H4 (cell line): ENCODE measurements around the gene TGFBR3. TPM values are rescaled to one million over a fixed set of nuclear protein-coding genes. Genes with fewer than 3 reads are reported as not detected.

Source experiments
- DNase-seq: peaks from one replicate; pipeline ENCODE4 v3.0.0-alpha.2; 2015; ENCODE audit warnings: low spot score
- total RNA-seq: library from RNA; depleted of rRNA; stranded (reverse); fragments of >200 nt; shearing (Covaris generic); gene quantifications from 2 replicates; pipeline ENCODE4 v1.2.3, GENCODE V29; 2014

TGFBR3 gene
- total RNA-seq, 1 experiment from 2014 or later, result 3.4 TPM

DNA sequence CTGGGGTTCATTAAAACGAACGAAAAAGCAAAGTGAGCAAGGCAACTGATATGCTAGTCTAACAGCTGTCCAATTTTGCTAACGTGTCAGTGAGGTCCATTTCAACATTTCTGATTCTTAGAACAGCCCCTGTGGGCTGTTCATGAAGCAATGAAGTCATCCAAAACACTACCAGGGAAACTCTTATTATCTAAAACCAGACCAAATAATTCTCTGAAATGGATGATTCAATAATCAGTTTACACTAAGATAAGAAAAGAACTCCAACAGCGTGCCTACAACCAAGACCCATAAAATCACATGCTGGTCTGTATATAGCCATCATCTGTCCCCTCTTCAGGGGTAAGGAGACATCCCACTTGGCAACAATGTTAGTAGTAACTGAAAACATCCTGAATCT, 122.7 kb downstream of the TGFBR3 start:
- no peak for DNase-seq

DNA sequence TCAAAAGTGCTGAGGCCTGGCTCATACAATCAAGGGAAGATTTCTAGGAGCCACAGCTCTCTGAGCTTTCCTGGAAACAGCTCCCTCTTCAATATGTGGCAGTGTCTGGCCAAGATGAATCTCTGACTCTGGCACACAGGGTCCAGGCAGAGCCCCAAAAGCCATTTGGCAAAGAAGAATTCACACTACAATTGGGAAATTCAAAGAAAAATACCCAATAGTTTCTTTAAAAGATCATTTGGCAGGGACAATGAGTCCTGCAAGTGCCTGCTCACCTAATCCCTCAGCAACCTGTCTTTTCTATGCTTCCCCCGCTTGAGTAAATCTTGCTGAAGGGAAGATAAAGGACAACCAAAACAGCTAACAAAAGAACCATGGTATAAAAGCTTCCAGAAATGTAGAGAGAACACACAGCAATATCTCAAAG, 124.6 kb downstream of the TGFBR3 start:
- DNase-seq, result no peak

DNA sequence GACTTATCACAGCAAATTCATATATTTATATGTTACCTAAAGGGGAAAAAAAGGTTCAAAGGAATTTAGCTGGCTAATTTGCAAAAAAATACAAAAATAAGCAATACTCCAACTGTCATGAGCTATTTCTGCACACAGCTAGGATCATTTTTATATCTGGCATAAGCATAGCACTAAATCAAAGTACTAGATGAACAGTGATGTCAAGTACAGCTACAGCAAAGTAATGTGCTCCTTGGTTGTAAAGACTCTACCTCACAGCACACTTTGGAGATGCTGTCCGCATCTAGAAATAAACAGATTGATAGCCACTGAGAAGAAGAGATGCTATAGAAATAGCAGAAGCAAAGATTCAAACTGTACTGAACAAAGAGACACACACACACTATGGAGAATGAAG, 125.4 kb downstream of the TGFBR3 start:
- DNase-seq, result no peak

DNA sequence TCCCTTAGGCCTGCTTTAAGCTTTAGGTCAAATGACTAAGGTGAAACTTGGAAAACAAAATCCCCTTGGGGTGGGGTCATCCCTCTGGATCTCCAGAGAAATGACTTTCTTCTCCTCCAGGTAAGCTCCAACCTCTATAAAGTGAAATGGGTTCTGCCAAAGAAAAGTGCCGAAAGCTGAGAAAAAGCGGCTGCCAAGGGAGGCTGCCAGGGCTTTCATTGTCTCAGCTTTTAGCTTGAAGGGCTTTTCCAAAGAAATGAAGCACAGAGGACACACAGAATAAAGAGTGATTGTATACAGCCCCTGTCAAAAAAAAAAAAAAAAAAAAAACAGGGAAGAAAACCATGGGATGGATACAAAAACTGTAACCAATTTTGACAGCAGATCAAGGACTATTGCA, 126.9 kb downstream of the TGFBR3 start:
- no peak for DNase-seq

DNA sequence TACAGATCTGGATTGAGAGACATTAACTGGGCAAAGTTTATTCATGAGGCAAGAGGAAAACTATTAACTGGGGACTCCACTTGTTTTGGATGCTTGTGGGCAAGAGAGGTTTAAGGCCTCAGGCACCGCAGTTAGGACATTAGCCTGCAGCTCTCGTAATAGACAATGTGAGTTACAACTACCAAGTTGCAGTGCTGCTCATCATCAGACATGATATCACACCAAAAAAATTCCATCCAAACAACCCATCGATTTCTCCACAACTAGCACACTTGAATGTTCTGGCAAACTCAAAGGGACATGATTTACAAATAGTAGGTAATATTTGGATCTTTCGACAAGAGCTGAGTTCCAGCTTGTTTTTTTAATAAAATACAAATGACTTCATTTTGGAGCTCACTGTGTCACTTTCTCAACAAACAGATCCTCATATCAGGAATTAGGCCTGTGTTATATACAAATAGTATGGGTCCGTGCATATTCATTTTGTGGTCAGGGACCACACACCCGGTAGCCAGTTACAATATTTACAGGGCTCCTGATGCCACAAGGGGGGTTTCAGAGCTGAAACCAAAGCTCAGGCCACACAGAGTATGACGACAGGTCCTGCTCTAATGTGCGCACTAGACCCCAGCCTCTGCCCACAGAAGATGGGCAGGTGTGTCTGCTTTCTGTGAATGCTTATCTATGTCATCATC, 128.0 kb downstream of the TGFBR3 start:
- DNase-seq, result no peak

DNA sequence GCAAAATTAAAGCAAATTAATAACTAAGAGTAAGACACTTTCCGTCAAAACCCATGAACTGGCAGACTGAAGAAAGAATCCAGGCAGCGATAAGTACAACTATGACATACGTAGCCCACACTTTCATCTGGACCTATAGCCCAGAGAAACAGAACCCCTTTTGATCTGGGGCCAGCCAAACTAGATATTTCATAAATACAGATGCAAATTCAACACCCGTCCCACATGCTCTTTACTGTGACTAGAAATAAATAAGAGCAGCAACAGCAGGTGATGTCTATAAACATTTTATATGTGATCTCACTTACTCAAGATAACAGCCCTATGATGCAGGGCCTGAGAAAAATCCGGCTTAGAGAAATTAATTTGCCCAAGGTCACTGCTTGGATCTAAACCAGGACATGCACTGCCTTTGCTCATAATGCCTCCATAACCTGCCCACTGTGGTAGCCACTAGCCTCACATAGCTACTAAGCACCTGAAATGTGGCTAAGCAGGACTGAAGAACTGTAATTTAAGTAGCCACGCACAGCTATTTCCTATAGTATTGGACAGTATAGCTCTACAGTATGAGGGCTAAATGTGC, 130.2 kb downstream of the TGFBR3 start:
- DNase-seq, result no peak

DNA sequence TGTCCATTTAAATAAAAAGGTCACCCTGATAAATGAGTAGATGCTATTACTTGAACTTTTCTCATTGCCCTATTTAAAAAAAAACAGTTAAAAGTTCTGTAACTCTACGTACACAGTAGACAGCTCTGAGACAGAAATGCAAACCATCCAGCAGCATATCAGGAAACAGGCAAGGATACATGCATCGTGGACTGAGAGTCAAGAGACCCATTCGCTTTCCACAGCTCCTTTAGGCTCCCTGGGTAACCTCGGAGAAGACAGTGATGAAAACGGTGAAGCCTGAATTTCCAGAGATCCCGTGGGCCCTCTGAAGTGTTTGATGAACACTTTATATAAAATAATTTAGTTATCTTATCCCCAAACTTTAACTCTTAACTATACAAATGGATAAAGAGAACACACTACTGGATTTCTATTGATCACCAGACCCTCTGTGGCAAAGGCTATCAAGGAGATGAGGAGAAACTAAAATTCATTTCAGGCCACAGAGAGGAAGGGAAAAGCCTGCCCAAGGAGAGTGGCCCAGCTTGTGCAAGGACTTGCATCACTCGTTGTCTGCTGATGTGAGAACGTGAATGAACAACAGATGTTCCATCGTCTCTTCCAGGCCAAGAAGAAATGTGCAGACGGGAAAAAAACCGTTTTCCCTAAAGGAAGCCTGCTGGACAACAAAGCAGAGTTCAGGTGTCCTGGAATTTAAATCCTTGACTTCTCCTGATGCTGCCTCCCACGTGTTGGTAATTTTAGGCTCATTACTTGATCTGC, 131.0 kb downstream of the TGFBR3 start:
- no peak for DNase-seq

DNA sequence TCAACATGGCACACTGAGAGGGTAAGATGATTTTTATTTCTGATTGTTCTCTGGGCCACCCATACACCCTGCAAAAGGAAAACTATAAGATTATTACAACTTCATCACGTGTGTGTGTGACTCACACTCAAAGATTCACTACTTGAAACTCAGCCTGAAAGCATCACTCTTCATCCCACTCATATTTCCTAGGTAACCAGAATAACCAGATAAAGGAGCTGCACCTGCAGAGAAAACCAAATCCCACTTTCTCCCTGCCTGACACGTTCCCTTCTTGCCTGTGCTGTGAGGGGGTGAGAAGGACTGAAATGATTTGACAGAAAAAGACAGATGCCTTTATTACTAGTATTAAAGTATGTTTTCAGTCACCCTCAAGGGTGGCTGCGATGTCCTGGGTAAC, 131.6 kb downstream of the TGFBR3 start:
- DNase-seq, result no peak

DNA sequence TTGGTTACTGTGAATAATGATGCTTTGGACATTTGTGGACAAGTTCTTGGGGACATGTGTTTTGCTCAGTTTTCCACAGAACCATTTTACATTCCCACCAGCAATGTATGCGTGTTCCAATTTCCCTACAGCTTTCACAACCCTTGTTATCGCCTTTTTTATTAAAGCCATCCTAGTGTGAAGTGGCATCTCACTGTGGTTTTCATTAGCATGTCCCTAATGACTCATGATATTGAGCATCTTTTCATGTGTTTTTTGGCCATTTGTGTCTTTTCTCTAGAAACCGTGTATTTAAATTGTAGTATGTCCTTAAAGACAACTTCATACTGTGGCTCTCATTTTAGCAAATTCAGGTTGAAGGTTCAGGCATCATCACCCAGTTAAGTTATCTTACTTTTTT, 132.1 kb downstream of the TGFBR3 start:
- no peak for DNase-seq

DNA sequence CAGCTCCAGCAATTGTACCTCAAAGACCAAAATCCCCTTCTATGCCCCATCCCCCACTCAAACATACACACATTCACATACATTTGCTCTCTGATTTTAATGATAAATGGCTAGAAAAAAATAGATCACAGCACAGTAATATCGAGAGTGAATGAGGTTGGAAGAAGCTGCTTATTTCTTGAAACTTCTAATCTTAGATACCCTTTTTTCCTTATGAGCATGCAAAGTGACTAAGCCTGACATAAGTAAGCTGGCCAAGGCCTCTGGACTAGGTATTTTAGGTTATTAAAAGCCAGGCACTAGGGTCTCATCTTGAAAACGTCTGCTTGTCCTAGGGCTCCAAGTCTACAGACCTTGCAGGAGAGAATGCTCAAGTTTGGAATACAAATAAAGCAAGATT, 133.6 kb downstream of the TGFBR3 start:
- no peak for DNase-seq

DNA sequence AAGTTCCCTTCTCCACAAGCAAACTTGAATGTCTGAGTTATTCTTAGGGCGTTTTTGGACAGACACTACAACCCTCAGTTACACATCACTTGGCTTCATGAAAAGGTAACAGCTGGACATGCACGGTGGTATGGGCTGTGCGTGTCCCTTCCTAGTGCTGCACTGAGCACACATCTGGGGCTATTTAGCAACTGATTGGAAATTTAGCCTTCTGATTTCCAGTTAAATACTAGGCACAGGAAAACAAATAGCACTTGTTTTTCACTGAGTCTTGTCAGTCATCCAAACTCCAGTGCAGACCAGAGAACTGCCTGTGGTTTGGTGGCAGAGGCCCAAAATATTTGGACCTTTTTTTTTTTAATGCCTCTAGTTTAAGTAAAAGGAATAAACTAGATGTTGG, 134.7 kb downstream of the TGFBR3 start:
- no peak for DNase-seq

DNA sequence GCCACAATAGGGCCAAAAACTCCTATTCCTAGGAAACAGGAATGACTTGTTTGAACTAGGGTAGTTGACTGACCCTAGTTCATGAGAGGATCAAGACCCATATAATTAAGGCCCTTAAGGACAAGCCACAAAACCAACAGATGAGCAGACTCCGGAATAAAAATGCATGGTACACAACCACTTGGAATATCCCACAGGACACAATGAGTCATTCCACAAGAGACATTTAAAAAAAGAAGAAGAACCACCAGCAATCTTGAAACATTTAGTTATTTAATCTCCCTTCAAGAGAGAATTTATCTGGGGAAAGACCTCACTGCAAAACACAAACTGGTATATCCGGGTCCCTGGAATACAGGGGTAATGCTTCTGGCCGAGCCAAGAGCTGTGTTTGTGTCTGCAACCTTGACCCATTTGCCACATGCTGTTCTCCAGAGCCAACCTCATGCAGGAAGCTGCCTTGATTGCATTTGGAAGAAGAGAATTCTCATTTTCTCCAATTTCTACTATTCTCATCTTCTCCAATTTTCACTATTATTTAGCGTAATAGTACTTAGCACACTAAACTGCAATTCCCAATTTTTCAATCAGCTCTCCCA, 135.5 kb downstream of the TGFBR3 start:
- DNase-seq, result no peak

DNA sequence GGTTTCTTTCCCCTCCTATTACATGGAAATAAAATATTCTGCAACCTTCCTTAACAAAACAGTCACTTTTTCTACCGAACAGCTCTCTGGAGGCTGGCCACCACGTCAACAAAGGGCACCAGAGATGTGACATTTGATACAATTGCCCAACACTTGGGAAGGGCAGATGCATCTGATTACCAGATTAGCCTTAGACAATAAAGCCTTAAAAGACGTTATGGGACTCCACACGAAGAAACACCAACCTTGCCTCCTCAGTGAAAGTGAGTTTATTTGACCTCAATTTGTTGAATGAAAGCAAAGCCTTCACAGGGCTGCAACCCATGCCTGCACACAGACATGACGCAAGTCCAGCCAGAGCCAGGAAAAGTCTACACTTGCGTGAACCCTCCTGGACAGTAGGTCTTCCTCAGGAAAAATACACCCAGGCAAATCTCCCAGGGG, 136.1 kb downstream of the TGFBR3 start:
- no peak for DNase-seq

DNA sequence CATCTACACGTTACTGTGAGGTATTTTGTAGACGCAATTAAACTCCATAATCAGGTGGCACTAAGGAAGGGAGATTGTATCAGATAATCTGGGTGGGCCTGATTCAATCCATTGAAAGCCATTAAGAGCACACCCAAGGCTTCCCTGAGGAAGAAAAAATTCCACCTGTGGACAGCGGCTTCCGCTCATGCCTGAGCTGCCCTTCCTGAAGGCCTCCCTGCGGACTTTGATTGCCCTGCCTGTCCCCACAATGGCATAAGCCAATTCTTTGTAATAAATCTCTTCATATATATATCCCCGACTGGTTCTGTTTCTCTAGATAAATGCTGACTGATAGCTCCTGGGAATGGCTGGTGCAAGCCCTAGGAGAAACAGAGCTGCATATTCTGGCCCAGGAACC, 138.3 kb downstream of the TGFBR3 start:
- DNase-seq, result no peak

DNA sequence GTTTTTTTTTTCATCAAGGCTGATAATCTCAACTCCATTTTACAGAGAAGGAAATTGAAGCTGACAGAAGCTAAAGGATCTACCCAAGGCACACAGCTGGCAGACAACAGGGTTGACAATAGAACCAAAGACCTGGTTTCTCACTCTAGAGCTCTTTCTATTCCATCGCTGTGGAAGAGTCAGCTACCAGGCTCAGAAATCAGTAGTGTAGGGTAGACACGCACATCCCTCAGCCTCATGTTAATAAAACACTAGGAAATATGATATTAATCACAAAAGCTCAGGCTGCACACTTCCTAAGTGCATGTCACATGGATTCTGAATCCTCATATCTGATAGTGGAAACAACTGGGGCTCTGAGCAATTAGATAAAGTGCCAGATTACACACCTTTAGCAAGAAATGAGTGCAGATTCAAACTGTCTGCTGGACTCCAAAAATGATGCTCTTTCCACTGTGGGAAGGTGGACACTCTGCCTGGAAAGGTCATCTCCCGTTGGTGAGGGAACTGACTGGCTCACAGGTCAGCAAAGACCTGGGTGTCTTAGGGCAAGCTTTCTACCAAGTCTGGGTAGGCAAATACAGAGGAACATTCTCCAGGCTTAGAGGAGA, 139.1 kb downstream of the TGFBR3 start:
- DNase-seq, result no peak

DNA sequence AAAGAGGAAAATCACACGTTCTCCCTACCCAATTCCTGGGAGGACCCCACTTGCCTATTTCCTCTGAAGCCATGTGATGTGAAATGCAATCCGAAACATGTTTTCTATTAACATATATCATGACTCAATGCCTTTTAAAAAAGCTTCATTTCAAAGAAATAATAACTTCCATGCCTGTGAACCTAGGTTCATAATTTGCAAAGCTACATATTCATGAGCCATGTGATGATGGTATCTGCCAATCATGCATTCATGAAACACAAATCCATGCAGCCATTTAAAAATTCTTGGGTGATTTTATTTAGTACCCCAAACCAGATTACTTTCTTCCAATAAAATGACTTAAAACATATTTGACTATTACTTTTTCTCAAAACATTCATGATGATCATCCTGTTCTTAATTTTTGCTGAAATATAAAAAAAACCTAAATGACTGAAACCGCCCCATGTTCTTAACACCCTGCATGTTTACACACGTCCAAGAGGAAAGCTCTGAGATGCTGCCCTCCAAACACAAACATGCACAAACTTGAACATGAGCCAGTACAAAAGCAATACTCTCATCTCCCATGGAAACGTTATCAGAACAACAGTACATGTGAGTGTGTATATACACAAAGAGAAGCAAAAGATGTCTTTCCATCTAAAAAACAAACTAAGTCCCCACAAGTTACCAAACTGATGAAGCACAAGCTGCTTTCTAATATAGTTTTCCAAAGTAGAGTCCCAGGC, 140.1 kb downstream of the TGFBR3 start:
- DNase-seq, result no peak

DNA sequence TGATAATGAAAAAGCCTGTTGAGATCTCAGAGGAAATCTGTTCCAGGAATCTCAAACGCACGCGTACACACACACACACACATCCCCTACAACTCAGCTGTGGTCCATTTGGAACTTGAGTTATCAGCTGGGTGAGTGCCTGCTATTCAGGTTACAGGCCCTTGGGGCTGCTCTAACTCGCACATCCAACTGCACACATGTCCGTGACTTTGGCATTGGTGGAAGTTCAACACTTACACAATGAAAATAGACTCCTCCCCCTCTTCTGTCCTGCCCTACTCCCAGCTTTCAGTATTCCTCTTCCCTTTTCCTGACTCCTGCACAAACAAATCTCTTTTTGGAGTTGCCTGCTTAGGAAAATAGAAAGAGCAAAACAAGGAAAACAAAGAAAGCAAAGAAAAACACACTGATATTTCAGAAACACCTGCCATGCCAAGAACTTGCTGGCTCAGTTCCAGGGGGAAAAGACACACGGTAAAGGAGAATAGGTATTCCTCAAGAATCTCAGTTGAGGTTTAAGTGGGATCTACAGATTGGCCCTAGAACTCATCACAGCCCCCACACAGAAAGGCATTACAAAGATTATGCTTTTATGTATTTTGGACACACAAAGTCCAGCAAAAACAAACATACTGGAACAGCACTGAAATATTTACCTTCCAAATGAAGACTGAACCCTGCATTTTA, 140.9 kb downstream of the TGFBR3 start:
- DNase-seq, result no peak

DNA sequence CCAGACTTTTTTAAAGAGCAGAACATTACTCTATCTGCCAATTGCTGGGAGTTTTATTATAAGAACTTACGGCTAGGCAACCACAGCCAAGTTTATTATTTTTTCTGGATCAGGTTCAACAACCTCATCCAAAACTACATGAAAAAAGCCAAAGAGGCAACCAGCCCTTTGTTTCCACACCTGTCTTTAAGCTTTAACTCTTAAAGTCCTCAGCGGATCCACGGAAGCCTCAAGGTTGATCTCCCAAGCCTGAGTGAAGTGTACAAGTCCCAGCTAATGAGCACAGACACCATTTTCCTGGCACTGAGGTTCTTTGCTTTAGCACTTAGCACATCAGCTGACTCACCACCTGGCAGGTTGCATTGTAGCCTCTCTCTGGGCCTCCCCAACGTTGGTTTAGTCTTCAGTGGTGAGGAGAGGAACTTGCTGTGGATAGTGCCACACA, 143.1 kb downstream of the TGFBR3 start:
- no peak for DNase-seq

DNA sequence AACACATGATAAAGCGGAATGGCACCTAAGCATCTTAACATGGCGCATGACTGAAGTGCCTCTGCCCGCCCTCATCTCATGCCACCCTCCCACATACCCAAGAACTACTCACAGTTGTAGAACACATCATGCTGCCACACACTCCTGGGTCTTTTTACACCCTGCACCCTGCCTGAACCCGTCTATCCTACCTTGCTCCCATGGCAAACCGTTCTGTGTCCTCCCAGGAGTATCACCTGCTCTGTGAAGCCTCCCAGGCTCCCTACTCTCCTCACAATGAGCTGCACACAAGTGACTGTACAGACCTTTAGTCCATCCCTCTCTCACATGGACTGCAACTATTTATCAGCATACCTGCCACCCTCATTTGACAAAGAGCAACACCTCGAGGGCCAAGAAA, 144.0 kb downstream of the TGFBR3 start:
- no peak for DNase-seq

DNA sequence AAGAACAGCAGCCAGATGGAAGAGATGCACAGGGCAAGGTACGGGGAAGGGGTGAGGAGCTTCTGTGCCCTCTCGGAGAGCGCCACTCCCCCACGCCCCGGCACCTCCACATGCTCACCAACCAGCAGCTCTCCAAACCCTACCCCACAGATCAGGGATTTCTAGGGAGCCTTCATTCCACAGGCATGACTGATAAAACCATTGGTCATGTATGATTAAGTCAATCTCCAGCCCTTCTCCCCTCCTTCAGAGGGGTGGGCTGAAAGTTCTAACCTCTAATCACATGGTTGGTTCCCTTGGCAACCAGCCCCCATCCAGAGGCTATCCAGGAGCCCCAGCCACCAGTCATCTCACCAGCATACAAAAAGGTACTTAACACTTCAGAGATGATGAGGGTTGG, 144.7 kb downstream of the TGFBR3 start:
- no peak for DNase-seq

DNA sequence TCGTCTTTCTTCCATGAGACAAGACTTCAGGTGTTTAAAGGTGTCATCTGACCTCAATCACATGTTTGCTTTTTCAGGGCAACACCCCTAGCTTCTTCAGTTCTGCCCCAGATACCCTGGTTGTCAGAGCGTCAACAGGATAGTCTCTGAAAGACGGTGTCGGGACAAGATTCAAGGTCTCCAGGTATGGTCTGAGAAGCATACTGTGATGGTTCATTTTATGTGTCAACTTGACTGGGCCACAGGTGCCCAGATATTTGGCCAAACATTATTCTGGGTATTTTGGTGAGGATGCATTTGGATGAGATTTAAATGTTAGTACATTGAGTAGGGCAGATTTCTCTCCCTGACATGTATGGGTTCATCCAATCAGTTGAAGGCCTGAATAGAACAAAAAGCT, 148.3 kb downstream of the TGFBR3 start:
- DNase-seq, result no peak
